ENCODE data around the gene TUT1. TPM values are rescaled to one million over a fixed set of nuclear protein-coding genes. Genes with fewer than 3 reads are reported as not detected.

Gene TUT1
- total and polyA plus RNA-seq, 2 experiments from 2014 or later, result 12.8 to 22.2 TPM

- H3K9me3 Mint-ChIP-seq, result no peaks in the 10 kb centered on the region; the same call in 2 of the 3 replicates
- Histone ChIP-seq H3K4me2 (no peak overlapping the region), H3K27me3 (ENCODE audit: insufficient read depth) (peaks cover 35% of the 10 kb centered on the region), H2AFZ (no peak overlapping the region), H3K36me3 (ENCODE audit: insufficient read depth) (no peaks in the 10 kb centered on the region), H4K20me1 (replicated peaks; ENCODE audit: insufficient read depth) (0 out of 2 replicates have a peak, but pooled peaks cover 6% of the 10 kb centered on the region), H3K4me3 (no peak overlapping the region), H3K4me1 (ENCODE audit: insufficient read depth) (peaks cover 8% of the 10 kb centered on the region; the same call in 1 of the 2 replicates), H3K27ac (ENCODE audit: low read depth) (no peak overlapping the region), H3K79me2 (replicated peaks; ENCODE audit: insufficient read depth) (peaks cover 5% of the 10 kb centered on the region), H3K9me2 (ENCODE audit: insufficient read depth) (no peaks in the 10 kb centered on the region), H3F3A (replicated peaks; ENCODE audit: low read depth) (peaks cover 20% of the 10 kb centered on the region)
- ATAC-seq (no peak), DNase-seq (ENCODE audit: low spot score) (no peak)
- H3K27me3 Mint-ChIP-seq (ENCODE audit: insufficient read depth, low read depth, poor library complexity), result peaks cover 35% of the 10 kb centered on the region
- H3K4me1 Mint-ChIP-seq, result peaks cover 52% of the 10 kb centered on the region
- H3K4me3 Mint-ChIP-seq, result no peak overlapping the region; the same call in 2 of the 3 replicates
- TF ChIP-seq NANOG (IDR thresholded peaks at IDR 0.05; ENCODE audit: borderline replicate concordance) (no peak), CREB1 (CRISPR knock-in tag; IDR thresholded peaks at IDR 0.05; ENCODE audit: low read depth) (no peak), EZH2 (IDR thresholded peaks at IDR 0.05; ENCODE audit: low read depth, unreplicated experiment) (no peak), ZNF462 (CRISPR knock-in tag; IDR thresholded peaks at IDR 0.05) (no peak), ETS1 (IDR thresholded peaks at IDR 0.05) (no peak), POLR2AphosphoS5 (IDR thresholded peaks at IDR 0.05; ENCODE audit: low read depth) (no peak), EZH2phosphoT487 (IDR thresholded peaks at IDR 0.05; ENCODE audit: unreplicated experiment) (no peak), JUNB (IDR thresholded peaks at IDR 0.05; ENCODE audit: unreplicated experiment) (no peak), STAT1 (IDR thresholded peaks at IDR 0.05; ENCODE audit: unreplicated experiment) (no peak)
- H3K27ac Mint-ChIP-seq, result no peak overlapping the region
- peaks cover 14% of the 10 kb centered on the region for H3K36me3 Mint-ChIP-seq (ENCODE audit: low read depth)
Measured at GRCh38 chr11:62605467-62605866, 14.1 kb upstream of the TUT1 start.

All from GM23338 (cell line).